ENCODE results near the gene FAM241A.
"Not testable (repeated sequence)": the region's sequence is repeated elsewhere in the genome, so short reads cannot be mapped to it uniquely, and the experiment has no call there.

FAM241A gene

GRCh38 chr4:112173593-112174558 is 28.6 kb downstream of the FAM241A start:
- DNase-seq, result no peak

GRCh38 chr4:112175840-112176239 is 30.6 kb downstream of the FAM241A start:
- DNase-seq, result no peak

GRCh38 chr4:112176596-112176995 is 31.3 kb downstream of the FAM241A start:
- no peak for DNase-seq

GRCh38 chr4:112178741-112179140 is 33.5 kb downstream of the FAM241A start:
- DNase-seq, result not testable (repeated sequence)

GRCh38 chr4:112181358-112182000 is 36.2 kb downstream of the FAM241A start:
- no peak for DNase-seq

- no peak for DNase-seq
These were observed 37.4 kb downstream of the FAM241A start for GRCh38 chr4:112182604-112183003.

- peak in 2 of 4 experiments; percentile 19 to 23 for DNase-seq
These were observed 38.0 kb downstream of the FAM241A start for GRCh38 chr4:112183252-112183651.

GRCh38 chr4:112184438-112184837 is 39.2 kb downstream of the FAM241A start:
- DNase-seq, result no peak

GRCh38 chr4:112185334-112185733 is 40.1 kb downstream of the FAM241A start:
- DNase-seq, result no peak

GRCh38 chr4:112185740-112186670 is 40.8 kb downstream of the FAM241A start:
- DNase-seq, result peak; percentile 54 to 82 (median 70)

GRCh38 chr4:112189754-112190153 is 44.5 kb downstream of the FAM241A start:
- DNase-seq, result no peak

- no peak for DNase-seq
These were observed 45.4 kb downstream of the FAM241A start for GRCh38 chr4:112190684-112191083.

- DNase-seq, result no peak
These were observed 51.2 kb downstream of the FAM241A start for GRCh38 chr4:112196461-112196860.

- DNase-seq, result no peak
These were observed 53.8 kb downstream of the FAM241A start for GRCh38 chr4:112199041-112199440.

GRCh38 chr4:112201915-112202505 is 56.8 kb downstream of the FAM241A start:
- no peak for DNase-seq

GRCh38 chr4:112203593-112203992 is 58.3 kb downstream of the FAM241A start:
- no peak for DNase-seq

- DNase-seq, result peak in 2 of 4 experiments; percentile 9 to 46
These were observed 61.2 kb downstream of the FAM241A start for GRCh38 chr4:112206431-112206830.

- DNase-seq, result not testable (repeated sequence)
These were observed 63.2 kb downstream of the FAM241A start for GRCh38 chr4:112208137-112209095.

GRCh38 chr4:112210777-112211176 is 65.5 kb downstream of the FAM241A start:
- DNase-seq, result no peak

- DNase-seq, result peak; percentile 24 to 87 (median 64)
These were observed 67.8 kb downstream of the FAM241A start for GRCh38 chr4:112213091-112213490.

GRCh38 chr4:112213856-112214255 is 68.6 kb downstream of the FAM241A start:
- DNase-seq, result peak; percentile 49 to 89 (median 68)

Measured in suppressor macrophage (primary cell).